HPDE6-E6E7 (cell line): ENCODE data around the gene MZF1.
"Not testable (repeated sequence)": the region's sequence is repeated elsewhere in the genome, so short reads cannot be mapped to it uniquely, and the experiment has no call there.

Source experiments
- DNase-seq: peaks from one replicate; pipeline ENCODE4 v3.0.0; 2011; ENCODE audit warnings: missing footprints; ENCODE audit errors: extremely low spot score

Gene MZF1

DNA sequence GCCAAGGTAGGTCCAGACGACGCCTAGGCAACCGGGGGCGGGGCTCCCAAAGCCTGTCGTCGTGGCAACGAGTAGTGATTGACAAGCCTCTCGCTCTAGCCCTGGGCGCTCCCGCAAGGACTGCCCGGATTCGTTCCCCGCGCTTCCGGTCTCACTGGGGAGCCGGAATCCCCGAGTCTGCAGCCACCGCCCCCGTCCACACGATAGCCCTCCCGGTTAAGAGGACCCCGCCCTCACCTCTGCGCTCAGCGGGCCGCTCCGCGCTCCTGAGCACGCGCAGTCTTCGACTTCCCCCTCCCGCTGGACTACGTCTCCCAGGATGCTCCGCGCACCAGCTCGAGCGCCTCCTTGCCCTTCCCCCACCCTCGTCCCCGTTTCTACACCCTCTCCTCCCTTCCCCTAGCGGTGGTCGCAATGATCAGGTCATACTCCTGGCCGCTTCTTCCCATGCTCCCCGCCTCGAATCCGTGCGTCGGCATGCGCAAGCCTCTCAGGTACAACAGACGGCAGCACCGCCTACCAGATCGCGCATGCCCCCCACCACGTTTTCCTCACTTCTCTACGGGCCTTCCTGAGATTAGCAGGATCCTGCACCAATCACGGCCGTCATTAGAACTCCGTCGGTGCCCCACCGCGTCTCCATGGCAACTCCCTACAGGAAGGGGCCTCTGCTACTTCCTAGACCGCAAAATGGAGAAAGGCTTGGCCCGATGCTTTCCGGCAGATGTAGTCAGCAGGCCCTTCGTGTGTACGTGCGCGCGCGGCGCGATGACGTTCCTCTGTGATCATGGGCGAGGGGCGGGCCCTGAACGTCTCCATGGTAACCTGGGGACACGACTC lies at the start of gene MZF1:
Gene MZF1 (minus strand): TSS at position 518 of the 840 bp plus-strand sequence. CDS start 1,946 bp downstream, outside the sequence.
- DNase-seq: peak; percentile 99

DNA sequence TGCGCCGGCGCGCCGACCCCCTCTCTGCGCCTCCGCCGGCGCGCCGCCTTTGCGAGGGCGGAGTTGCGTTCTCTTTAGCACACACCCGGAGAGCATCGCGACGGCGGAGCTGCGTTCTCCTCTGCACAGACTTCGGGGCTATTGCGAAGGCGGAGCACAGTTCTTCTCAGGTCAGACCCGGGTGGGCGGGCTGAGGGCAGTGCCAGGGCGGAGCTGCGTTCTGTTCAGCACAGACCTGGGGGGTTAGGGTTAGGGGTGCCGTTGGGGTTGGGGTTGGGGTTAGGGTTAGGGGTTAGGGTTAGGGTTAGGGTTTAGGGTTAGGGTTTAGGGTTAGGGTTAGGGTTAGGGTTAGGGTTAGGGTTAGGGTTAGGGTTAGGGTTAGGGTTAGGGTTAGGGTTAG lies 34.1 kb upstream of the MZF1 start:
- not testable (repeated sequence) for DNase-seq

DNA sequence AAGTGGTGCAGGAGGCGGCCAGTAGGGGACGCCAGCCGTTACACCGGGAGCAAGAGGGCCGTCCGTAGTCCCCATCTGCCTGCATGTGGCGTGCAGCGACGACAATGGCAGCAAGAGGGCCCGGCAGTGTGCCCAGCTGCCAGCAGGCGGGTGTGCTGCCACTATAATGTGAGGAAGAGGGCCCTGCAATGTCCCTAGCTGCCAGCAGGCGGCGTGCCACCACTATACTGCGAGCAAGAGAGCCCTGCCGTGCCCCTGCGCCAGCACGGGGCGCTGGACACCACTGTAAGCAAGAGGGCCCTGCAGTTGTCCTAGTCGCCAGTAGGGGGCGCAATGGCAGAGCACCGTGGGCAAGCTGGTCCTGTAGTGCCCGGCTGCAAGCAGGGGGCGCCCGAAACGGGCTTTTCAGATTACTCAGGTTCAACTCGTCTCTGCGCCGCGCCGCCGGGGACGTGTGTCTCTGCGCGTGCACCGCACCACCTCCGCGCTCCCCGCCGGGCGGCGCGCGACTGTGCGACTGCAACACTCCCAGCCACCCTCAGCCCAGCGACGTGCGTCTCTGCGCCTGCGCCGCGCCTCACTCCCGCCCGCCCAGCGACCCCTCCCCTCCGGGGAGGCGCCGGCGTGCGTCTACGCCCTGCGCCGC lies 33.2 kb upstream of the MZF1 start:
- not testable (repeated sequence) for DNase-seq

DNA sequence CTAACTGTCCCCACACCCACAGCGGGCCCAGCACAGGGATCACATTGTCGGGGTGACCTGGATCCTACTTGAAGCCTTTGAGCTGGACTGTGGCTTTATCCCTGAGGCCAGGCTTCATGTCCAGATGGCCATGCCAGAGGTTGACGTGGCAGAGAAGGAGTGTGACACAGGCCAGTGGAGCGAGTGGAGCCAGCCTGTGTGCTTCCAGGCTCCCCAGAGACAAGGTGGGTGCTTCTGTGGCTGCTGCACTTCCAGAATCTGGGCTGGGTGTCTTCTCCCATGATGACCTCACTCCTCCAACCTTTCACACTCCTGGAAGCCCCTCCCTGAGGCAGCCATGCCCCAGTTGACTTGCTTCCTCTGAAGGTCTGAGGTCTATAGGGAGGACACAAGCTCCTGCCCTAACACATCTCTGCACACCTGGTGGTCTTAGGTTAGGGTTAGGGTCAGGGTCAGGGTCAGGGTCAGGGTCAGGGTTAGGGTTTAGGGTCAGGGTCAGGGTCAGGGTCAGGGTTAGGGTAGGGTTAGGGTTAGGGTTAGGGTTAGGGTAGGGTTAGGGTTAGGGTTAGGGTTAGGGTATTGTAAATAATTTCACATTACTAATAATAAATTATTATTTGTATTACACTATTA lies 13.1 kb upstream of the MZF1 start:
- no peak for DNase-seq

DNA sequence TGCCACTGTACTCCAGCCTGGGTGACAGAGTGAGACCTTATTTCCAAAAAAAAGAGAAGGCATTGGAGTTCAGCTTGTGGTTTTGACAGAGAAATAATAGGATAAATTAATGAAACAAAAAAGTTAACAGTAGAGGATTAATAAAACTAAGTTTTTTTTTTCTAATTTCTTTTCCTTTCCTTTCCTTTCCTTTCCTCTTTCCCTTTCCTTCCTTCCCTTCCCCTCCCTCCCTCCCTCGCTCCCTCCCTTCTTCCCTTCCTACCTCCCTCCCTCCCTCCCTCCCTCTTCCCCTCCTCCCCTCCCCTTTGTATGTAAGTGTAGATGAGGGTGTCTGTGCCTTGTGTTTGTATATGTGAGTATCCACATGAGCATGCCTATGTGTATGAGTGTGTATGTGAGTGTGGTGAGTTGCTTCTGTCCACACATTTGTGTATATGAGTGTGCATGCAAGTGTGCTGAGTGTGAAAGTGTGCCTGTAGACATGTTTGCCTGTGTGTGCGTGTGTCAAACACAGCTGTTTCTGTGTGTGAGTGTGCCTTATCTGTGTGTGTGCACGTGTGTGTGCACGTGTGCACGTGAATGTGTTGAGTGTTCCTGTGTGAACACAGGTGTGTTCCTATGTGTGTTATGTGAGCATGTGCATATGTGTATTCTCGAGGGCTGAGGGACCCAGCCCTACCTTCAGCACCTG lies 12.5 kb upstream of the MZF1 start:
- no peak for DNase-seq

DNA sequence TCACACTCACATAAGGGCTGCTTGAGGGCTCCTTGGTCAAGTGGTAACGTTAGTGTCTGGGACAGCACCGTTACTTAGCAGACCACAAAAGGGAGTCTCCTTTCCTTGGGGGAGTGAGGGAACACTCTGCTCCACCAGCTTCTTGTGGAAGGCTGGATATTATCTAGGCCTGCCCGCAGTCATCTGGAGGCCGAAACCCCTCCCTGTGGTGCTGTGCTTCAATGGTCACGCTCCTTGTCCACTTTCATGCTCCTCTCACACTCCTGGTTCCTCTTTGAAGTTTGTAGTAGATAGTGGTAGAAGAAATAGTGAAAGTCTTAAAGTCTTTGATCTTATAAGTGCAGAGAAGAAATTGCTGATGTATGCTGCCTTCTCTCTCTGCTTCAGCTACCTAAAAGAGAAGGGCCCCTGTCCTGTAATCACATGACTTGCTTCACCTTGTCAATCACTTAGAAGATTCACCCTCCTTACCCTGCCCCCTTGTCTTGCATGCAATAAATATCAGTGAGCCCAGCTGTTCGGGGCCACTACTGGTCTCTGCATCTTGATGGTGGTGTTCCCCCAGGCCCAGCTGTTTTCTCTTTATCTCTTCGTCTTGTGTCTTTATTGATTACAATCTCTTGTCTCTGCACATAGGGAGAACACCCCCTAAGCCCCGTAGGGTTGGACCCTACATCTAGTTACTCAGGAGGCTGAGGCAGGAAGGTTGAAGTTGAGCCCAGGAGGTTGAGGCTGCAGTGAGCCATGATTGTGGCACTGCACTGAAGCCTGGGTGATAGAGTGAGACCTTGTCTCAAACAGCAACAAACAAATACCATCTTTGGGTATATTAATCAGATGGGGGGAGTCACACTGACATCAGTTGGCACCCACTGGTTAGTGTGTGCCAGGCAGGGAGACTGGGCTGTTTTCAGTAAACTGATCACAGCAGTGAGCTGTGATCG lies 11.6 kb upstream of the MZF1 start:
- DNase-seq: no peak

GRCh38 chr19:58582985-58583384 lies 9.8 kb upstream of the MZF1 start:
- DNase-seq: no peak

DNA sequence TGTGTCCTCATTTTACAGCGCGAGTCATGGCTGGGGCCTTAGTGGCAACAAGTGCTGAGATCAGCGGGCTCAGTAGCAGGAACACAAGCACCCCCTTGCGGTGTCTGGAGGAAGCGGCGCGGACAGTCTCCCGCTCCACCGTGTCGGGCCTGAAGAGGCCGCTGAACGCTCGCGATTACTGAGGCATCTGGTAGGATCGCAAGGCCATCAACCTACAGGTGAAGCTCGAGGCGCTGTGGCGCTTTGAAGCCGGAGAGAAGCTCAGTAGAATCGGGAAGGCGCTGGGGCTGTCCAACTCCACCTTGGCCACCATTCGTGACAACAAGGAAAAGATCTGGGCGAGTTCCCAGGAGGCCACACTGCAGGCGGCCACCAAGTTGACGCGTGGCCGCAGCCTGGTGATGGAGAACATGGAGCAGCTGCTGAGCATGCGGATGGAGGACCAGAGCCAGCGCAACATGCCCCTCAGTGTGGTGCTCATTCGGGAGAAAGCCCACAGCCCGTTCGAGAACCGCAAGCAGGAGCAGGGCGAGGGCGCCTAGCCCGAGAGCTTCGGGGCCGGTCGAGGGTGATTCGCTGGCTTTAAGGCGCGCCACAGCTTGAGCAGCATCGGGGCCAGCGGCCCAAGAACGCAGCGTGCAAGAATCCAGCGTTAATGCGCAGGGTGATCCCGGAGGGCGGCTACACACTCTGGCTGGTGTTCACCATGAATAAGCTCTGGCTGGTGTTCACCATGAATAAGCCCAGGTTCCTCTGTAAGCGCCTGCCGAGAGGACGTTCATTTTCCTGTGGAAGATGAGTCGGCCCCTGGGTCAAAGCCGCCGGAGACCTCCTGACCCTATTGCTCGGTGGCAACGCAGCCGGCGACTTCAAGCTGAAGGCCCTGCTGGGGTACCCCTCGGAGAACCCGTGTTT lies 8.3 kb upstream of the MZF1 start:
- no peak for DNase-seq

GRCh38 chr19:58579473-58580142 lies 6.5 kb upstream of the MZF1 start:
- DNase-seq: no peak

GRCh38 chr19:58578012-58578925 lies 5.1 kb upstream of the MZF1 start:
- no peak for DNase-seq

DNA sequence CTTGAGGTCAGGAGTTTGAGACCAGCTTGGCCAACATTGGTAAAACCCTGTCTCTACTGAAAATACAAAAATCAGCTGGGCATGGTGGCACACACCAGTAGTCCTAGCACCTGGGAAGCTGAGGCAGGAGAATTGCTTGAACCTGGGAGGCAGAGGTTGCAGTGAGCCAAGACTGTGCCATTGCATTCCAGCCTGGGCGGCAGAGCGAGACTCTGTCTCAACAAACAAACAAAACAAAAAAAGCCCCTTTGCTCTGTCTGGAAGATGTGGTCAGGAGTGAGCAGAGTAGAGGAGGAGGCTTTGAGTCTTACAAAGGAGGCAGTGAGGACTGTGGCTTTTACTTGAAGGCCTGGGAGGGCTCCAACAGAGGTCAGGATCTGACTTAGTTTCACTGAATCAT lies 4.4 kb upstream of the MZF1 start:
- not testable (repeated sequence) for DNase-seq

- DNase-seq: peak; percentile 80
Measured at GRCh38 chr19:58575183-58576041, 2.3 kb upstream of the MZF1 start.

- DNase-seq: no peak
Measured at GRCh38 chr19:58573658-58574164, 576 bp upstream of the MZF1 start.

DNA sequence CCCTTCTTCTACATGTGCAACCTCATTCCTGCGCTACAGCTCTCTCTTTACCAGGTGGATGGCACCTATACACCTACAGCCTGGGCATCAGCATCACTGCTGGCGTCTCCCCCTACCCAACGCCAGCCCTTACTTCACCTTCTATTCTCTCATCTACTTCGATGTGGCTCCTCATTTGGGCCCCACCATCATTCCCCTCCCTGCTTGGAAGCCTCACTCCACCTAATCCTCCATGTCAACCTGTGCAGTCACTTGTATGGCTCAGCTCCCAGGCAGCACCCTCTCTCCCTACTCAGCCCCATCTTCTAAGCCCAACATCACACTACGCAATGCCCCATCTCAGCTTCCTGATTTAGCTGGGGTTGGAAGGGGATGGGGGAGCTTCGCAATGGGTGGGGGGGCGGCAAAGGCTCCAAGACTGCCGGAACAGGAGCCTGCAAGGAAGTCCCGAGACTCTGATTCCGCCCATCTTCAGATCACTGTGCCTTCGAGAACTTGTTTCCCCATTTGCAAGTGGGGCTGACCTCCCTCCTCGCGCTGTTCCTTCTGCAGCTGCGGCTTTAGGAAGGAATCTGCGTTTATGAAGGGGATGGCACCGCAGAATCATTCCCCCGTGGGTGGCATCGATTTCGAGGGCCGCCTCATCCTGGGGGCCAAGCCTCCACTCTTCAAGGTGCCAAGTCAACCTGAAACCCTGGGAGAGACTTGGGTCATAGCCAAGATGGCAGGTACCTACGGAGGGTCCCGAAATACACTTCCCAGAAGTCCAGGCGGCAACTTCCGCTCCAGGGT lies 913 bp downstream of the MZF1 start:
- no peak for DNase-seq

DNA sequence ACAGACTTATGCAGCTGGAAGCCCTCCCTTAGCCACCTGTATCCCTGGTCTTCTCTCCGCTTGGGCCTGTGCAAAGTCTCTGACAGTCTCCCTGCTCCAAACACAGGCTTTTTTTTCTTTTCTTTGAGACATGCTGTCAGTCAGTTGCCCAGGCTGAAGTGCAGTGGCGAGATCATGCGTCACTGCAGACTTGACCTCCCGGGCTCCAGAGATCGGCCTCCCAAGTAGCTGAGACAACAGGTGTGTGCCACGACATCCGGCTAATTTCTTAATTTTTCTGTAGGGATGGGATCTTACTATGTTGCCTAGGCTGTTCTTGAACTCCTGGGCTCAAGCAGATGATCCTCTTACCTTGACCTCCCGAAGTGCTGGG lies 1.6 kb downstream of the MZF1 start:
- DNase-seq: no peak
